A673 (cell line): Measurements from ENCODE around the gene GNLY. TPM values are rescaled to one million over a fixed set of nuclear protein-coding genes. Genes with fewer than 3 reads are reported as not detected.

Experiments
- BruUV-seq: library from RNA; stranded (reverse); fragments of 400-500 nt; replicated peaks from 2 replicates; lab custom pipeline; 2021; lab: Mats Ljungman, UMichigan
- CTCF ChIA-PET: fragments of 300-600 bp; sonication (Branson Sonifier 250); formaldehyde crosslinking; loops from one replicate; lab custom pipeline; 2022; ENCODE audit warnings: antibody characterized with exemption; lab: Charles Lee
- POLR2A ChIA-PET: fragments of 300-600 bp; sonication (Branson Sonifier 250); formaldehyde crosslinking; loops from one replicate; lab custom pipeline; 2022; ENCODE audit warnings: antibody characterized with exemption; ENCODE audit not compliant: low non-redundant PET; lab: Charles Lee
- DNase-seq: peaks from one replicate; pipeline ENCODE4 v3.0.0-alpha.2; 2015; ENCODE audit warnings: low spot score
- H3K27ac ChIP-seq: fragments of 200-600 bp; sonication (generic); 2 replicates; pipeline ENCODE4 v1.5.1; 2016; ENCODE audit warnings: mixed run types, low read depth, mild to moderate bottlenecking, mixed read lengths, antibody characterized with exemption, low read length; ENCODE audit not compliant: poor library complexity, severe bottlenecking
- H3K27me3 ChIP-seq: fragments of 200-600 bp; sonication (generic); replicated peaks from 2 replicates; pipeline ENCODE4 v1.6.1; 2017; ENCODE audit warnings: mixed run types, low read depth, mild to moderate bottlenecking, mixed read lengths, antibody characterized with exemption, low read length; ENCODE audit not compliant: insufficient read depth, poor library complexity
- H3K36me3 ChIP-seq: fragments of 200-600 bp; sonication (generic); 2 replicates; pipeline ENCODE4 v1.6.1; 2016; ENCODE audit warnings: mixed run types, mild to moderate bottlenecking, mixed read lengths, antibody characterized with exemption, low read length; ENCODE audit not compliant: insufficient read depth, poor library complexity, severe bottlenecking
- H3K4me1 ChIP-seq: fragments of 200-600 bp; sonication (generic); 2 replicates; pipeline ENCODE4 v1.6.1; 2017; ENCODE audit warnings: mixed run types, mild to moderate bottlenecking, mixed read lengths, antibody characterized with exemption, low read length; ENCODE audit not compliant: insufficient read depth, poor library complexity, severe bottlenecking
- H3K4me3 ChIP-seq: fragments of 200-600 bp; sonication (generic); 2 replicates; pipeline ENCODE4 v1.5.1; 2016; ENCODE audit warnings: low read depth, mixed run types, mild to moderate bottlenecking, mixed read lengths, low read length; ENCODE audit not compliant: poor library complexity, severe bottlenecking
- H3K9me3 ChIP-seq: fragments of 200-600 bp; sonication (generic); 2 replicates; pipeline ENCODE4 v1.6.1; 2016; ENCODE audit warnings: mixed run types, low read depth, mild to moderate bottlenecking, mixed read lengths, antibody characterized with exemption, low read length; ENCODE audit not compliant: poor library complexity, severe bottlenecking
- CTCF ChIP-seq: fragments of 300-800, 200-600 bp; sonication (generic); conservative IDR thresholded peaks from 2 replicates; pipeline ENCODE4 v1.5.1; 2017; ENCODE audit warnings: low read depth, mild to moderate bottlenecking, antibody characterized with exemption, low read length, moderate library complexity, mixed read lengths
- EZH2 ChIP-seq: fragments of 200-600 bp; sonication (generic); IDR thresholded peaks from 2 replicates; pipeline ENCODE4 v1.6.1; 2017; ENCODE audit warnings: borderline replicate concordance, low read depth, mild to moderate bottlenecking, mixed read lengths, antibody characterized with exemption, low read length; ENCODE audit not compliant: poor library complexity, severe bottlenecking
- intact Hi-C: fragments of 100-400 bp; cut with micrococcal nuclease; formaldehyde crosslinking; loops from one replicate; pipeline ENCODE4 v1.10.0; 2022; ENCODE audit not compliant: unreplicated experiment
- total RNA-seq: library from RNA; stranded (reverse); gene quantifications from 2 replicates; pipeline ENCODE4 v1.2.3, GENCODE V29; 2021

GNLY gene
- total RNA-seq, 1 experiment from 2014 or later = not detected

GRCh38 chr2:85698880-85699254 lies 4.7 kb downstream of the GNLY start:
- Histone ChIP-seq H3K4me3 (no peak overlapping the region), H3K36me3 (no peaks in the 10 kb centered on the region), H3K27me3 (no peaks in the 10 kb centered on the region), H3K9me3 (no peaks in the 10 kb centered on the region), H3K4me1 (peaks cover 17% of the 10 kb centered on the region), H3K27ac (peak overlapping the region; percentile 14)
- intact Hi-C loops = no loop called here
- DNase-seq = no peak
- ChIA-PET POLR2A (no interaction called here), CTCF (no interaction called here)
- TF ChIP-seq EZH2 (no peak), CTCF (no peak)
- no TSS peak for BruUV-seq

GRCh38 chr2:85699325-85699724 lies 5.2 kb downstream of the GNLY start:
- Histone ChIP-seq H3K4me3 (no peak overlapping the region), H3K27ac (no peak overlapping the region), H3K27me3 (no peaks in the 10 kb centered on the region), H3K4me1 (peaks cover 17% of the 10 kb centered on the region), H3K9me3 (no peaks in the 10 kb centered on the region), H3K36me3 (no peaks in the 10 kb centered on the region)
- TF ChIP-seq EZH2 (no peak), CTCF (no peak)
- no peak for DNase-seq
- ChIA-PET CTCF (no interaction called here), POLR2A (no interaction called here)
- no TSS peak for BruUV-seq
- intact Hi-C loops = no loop called here

- no TSS peak for BruUV-seq
- intact Hi-C loops = no loop called here
- POLR2A ChIA-PET = no interaction called here
- DNase-seq = no peak
- Histone ChIP-seq H3K4me1 (peaks cover 29% of the 10 kb centered on the region), H3K36me3 (no peaks in the 10 kb centered on the region), H3K9me3 (no peaks in the 10 kb centered on the region), H3K4me3 (no peak overlapping the region), H3K27me3 (no peaks in the 10 kb centered on the region), H3K27ac (peak overlapping the region; percentile 52)
- CTCF ChIA-PET = no interaction called here
- TF ChIP-seq EZH2 (no peak), CTCF (no peak)
These were observed 8.0 kb downstream of the GNLY start for GRCh38 chr2:85702172-85702571.
